SK-N-SH (cell line): ENCODE results near the gene CLSTN2. TPM values are rescaled to one million over a fixed set of nuclear protein-coding genes. Genes with fewer than 3 reads are reported as not detected.

ENCODE experiments used
- CTCF ChIA-PET: fragments of 300-600, 350-600 bp; formaldehyde crosslinking; extraction: SDS; loops from one replicate; lab custom pipeline; 2021; lab: Yijun Ruan, JAX
- POLR2A ChIA-PET: fragments of 350-600 bp; sonication (Branson Sonifier 250); formaldehyde crosslinking; extraction: SDS; loops from one replicate; lab custom pipeline; 2020; ENCODE audit warnings: antibody characterized with exemption, inconsistent platforms; lab: Yijun Ruan, JAX
- DNase-seq: peaks from one replicate; pipeline ENCODE4 v3.0.0; 2012
- H2AFZ ChIP-seq: fragments of 200-600 bp; sonication (generic); 2 replicates; pipeline ENCODE4 v1.8.1; 2016; ENCODE audit warnings: antibody characterized with exemption, mild to moderate bottlenecking, low read depth
- H3F3A ChIP-seq: fragments of 200-600 bp; sonication (generic); replicated peaks from 2 replicates; pipeline ENCODE3; 2016; ENCODE audit warnings: antibody characterized with exemption, mild to moderate bottlenecking; ENCODE audit not compliant: insufficient read depth
- H3K27ac ChIP-seq, 2 experiments: fragments of 200-500 bp in 1 of 2; fragments of 200-600 bp in 1 of 2; sonication (Bioruptor generic) in 1 of 2; sonication (generic), shearing (Covaris generic) in 1 of 2; 2 replicates each; pipeline versions ENCODE4 v1.5.1 to v1.6.1; 2014 to 2016; ENCODE audit warnings: low read depth in 2 of 2, inconsistent platforms in 1 of 2, low read length in 1 of 2, mild to moderate bottlenecking in 1 of 2, mixed read lengths in 1 of 2
- H3K27me3 ChIP-seq: fragments of 200-600 bp; sonication (generic), shearing (Covaris generic); 2 replicates; pipeline ENCODE4 v1.6.1; 2016; ENCODE audit warnings: mixed run types; ENCODE audit not compliant: insufficient read depth
- H3K36me3 ChIP-seq, 2 experiments: fragments of 200-500 bp in 1 of 2; fragments of 200-600 bp in 1 of 2; sonication (Bioruptor generic) in 1 of 2; sonication (generic) in 1 of 2; replicated peaks in 1 of 2; 2 replicates each; pipeline versions ENCODE3 to v1.5.1; 2014 to 2016; ENCODE audit warnings: low read length in 1 of 2, mild to moderate bottlenecking in 1 of 2; ENCODE audit not compliant: insufficient read depth in 2 of 2, control insufficient read depth in 1 of 2
- H3K4me1 ChIP-seq, 2 experiments: fragments of 200-500 bp in 1 of 2; fragments of 200-600 bp in 1 of 2; sonication (Bioruptor generic) in 1 of 2; sonication (generic), shearing (Covaris generic) in 1 of 2; 2 replicates each; pipeline versions ENCODE4 v1.5.1 to v1.6.1; 2014 to 2016; ENCODE audit warnings: low read depth in 1 of 2, low read length in 1 of 2, mixed run types in 1 of 2; ENCODE audit not compliant: insufficient read depth in 2 of 2, control insufficient read depth in 1 of 2
- H3K4me2 ChIP-seq: fragments of 200-600 bp; sonication (generic), shearing (Covaris generic); 2 replicates; pipeline ENCODE4 v1.6.1; 2017; ENCODE audit warnings: mixed run types
- H3K4me3 ChIP-seq, 2 experiments: fragments of 200-500 bp in 1 of 2; fragments of 200-600 bp in 1 of 2; sonication (Bioruptor generic) in 1 of 2; sonication (generic), shearing (Covaris generic) in 1 of 2; 2 replicates each; pipeline versions ENCODE4 v1.5.1 to v1.8.1; 2014 to 2016; ENCODE audit warnings: low read depth in 2 of 2, inconsistent platforms in 1 of 2, low read length in 1 of 2, mild to moderate bottlenecking in 1 of 2, mixed read lengths in 1 of 2, moderate library complexity in 1 of 2
- H3K79me2 ChIP-seq: fragments of 200-600 bp; sonication (generic); 2 replicates; pipeline ENCODE4 v1.8.1; 2017; ENCODE audit warnings: mild to moderate bottlenecking; ENCODE audit not compliant: insufficient read depth
- H3K9ac ChIP-seq: fragments of 200-600 bp; sonication (generic); 2 replicates; pipeline ENCODE4 v1.6.1; 2017; ENCODE audit warnings: mixed run types
- H3K9me2 ChIP-seq: fragments of 200-600 bp; sonication (generic); 2 replicates; pipeline ENCODE4 v1.6.1; 2017; ENCODE audit warnings: mixed run types
- H3K9me3 ChIP-seq: fragments of 200-600 bp; sonication (generic); 2 replicates; pipeline ENCODE4 v1.6.1; 2017; ENCODE audit warnings: mixed run types, mild to moderate bottlenecking, moderate library complexity
- H4K20me1 ChIP-seq: fragments of 200-600 bp; sonication (generic); 2 replicates; pipeline ENCODE4 v1.6.1; 2017; ENCODE audit warnings: mild to moderate bottlenecking, mixed run types; ENCODE audit not compliant: insufficient read depth
- CHD2 ChIP-seq: fragments of 150-350 bp; IDR thresholded peaks from 2 replicates; pipeline ENCODE4 v1.6.1; 2018; ENCODE audit warnings: low read length; ENCODE audit not compliant: partially characterized antibody
- CTCF ChIP-seq: fragments of 200-600 bp; sonication (generic); IDR thresholded peaks from 2 replicates; pipeline ENCODE4 v1.6.1; 2017; ENCODE audit warnings: antibody characterized with exemption, mild to moderate bottlenecking, moderate library complexity
- ELF1 ChIP-seq: IDR thresholded peaks from 2 replicates; pipeline ENCODE4 v1.4.0; 2012
- EP300 ChIP-seq, 2 experiments: IDR thresholded peaks; 2 replicates each; pipeline versions ENCODE4 v1.4.0 to v1.6.1; 2012; ENCODE audit warnings: borderline replicate concordance in 1 of 2, low read depth in 1 of 2, low read length in 1 of 2
- FOSL2 ChIP-seq: IDR thresholded peaks from 2 replicates; pipeline ENCODE4 v1.4.0; 2012; ENCODE audit warnings: low read depth, mild to moderate bottlenecking, moderate library complexity, borderline replicate concordance
- FOXJ3 ChIP-seq: sonication (generic); formaldehyde crosslinking; IDR thresholded peaks from 2 replicates; pipeline ENCODE4 v1.5.1; 2020; ENCODE audit warnings: mild to moderate bottlenecking, missing genetic modification reagents
- FOXM1 ChIP-seq: IDR thresholded peaks from 2 replicates; pipeline ENCODE4 v1.4.0; 2012; ENCODE audit warnings: low read depth, mild to moderate bottlenecking
- MAX ChIP-seq: IDR thresholded peaks from 2 replicates; pipeline ENCODE4 v1.4.0; 2012; ENCODE audit warnings: low read depth
- MXI1 ChIP-seq: IDR thresholded peaks from 2 replicates; pipeline ENCODE4 v1.6.1; 2012; ENCODE audit warnings: mild to moderate bottlenecking, low read depth, low read length, improper control_type of control experiment
- NFIC ChIP-seq: IDR thresholded peaks from 2 replicates; pipeline ENCODE4 v1.4.0; 2012; ENCODE audit warnings: borderline replicate concordance
- NRF1 ChIP-seq: IDR thresholded peaks from 2 replicates; pipeline ENCODE4 v1.6.1; 2012; ENCODE audit warnings: low read depth, mild to moderate bottlenecking, low read length
- PBX3 ChIP-seq: IDR thresholded peaks from 2 replicates; pipeline ENCODE4; 2012
- POLR2AphosphoS5 ChIP-seq: IDR thresholded peaks from 2 replicates; pipeline ENCODE4 v1.6.1; 2012; ENCODE audit warnings: low read depth, low read length
- RCOR1 ChIP-seq: fragments of 150-350 bp; IDR thresholded peaks from 2 replicates; pipeline ENCODE4 v1.6.1; 2017; ENCODE audit warnings: antibody characterized with exemption, low read length
- SIN3A ChIP-seq: IDR thresholded peaks from 2 replicates; pipeline ENCODE4 v1.6.1; 2012; ENCODE audit warnings: low read depth, mild to moderate bottlenecking, low read length, moderate library complexity, borderline replicate concordance
- SMC3 ChIP-seq: IDR thresholded peaks from 2 replicates; pipeline ENCODE4 v1.6.1; 2012; ENCODE audit warnings: low read depth, low read length, improper control_type of control experiment
- TAF1 ChIP-seq: IDR thresholded peaks from 2 replicates; pipeline ENCODE4 v1.6.1; 2012; ENCODE audit warnings: low read depth, mild to moderate bottlenecking, low read length, moderate library complexity, borderline replicate concordance
- USF1 ChIP-seq: IDR thresholded peaks from 2 replicates; pipeline ENCODE4 v1.4.0; 2012; ENCODE audit warnings: low read depth, borderline replicate concordance
- USF2 ChIP-seq: fragments of 150-350 bp; IDR thresholded peaks from 2 replicates; pipeline ENCODE4 v1.6.1; 2017; ENCODE audit warnings: antibody characterized with exemption, low read length, low read depth, borderline replicate concordance
- YY1 ChIP-seq: IDR thresholded peaks from 2 replicates; pipeline ENCODE4 v1.4.0; 2012; ENCODE audit warnings: low read depth, mild to moderate bottlenecking
- WGBS: methylation state at CpG from one replicate; pipeline ENCODE4 v1.1.6; 2017; ENCODE audit warnings: low lambda C conversion rate; 5-methylcytosine and 5-hydroxymethylcytosine counted together
- polyA plus RNA-seq, 3 experiments: library from polyadenylated mRNA; depleted of rRNA; stranded (reverse); fragments of >200 nt; gene quantifications; 2 replicates each; pipeline ENCODE4 v1.2.3, GENCODE V29; 2012

The CLSTN2 gene
- polyA plus RNA-seq, 1 of the 3 experiments (the other 2 are of a cell fraction) = 0.02 TPM

GRCh38 chr3:140577911-140578310 lies 642.9 kb downstream of the CLSTN2 start:
- Histone ChIP-seq H2AFZ (no peak overlapping the region), H3K36me3 (no peaks in the 10 kb centered on the region), H3K4me2 (no peak overlapping the region), H3K79me2 (no peaks in the 10 kb centered on the region), H3K4me1 (peaks cover 0 to 4% of the 10 kb centered on the region in 2 experiments; a peak in 1 of 4 replicates), H3K9me2 (no peaks in the 10 kb centered on the region), H3K27ac (no peak overlapping the region), H3K27me3 (no peaks in the 10 kb centered on the region), H4K20me1 (no peaks in the 10 kb centered on the region), H3K9me3 (no peaks in the 10 kb centered on the region), H3F3A (no peaks in the 10 kb centered on the region), H3K4me3 (no peak overlapping the region), H3K9ac (no peak overlapping the region)
- CTCF ChIA-PET = no interaction called here
- 13% methylated on average over 4 of the region's 4 CpGs for WGBS
- POLR2A ChIA-PET = no interaction called here
- no peak for DNase-seq
- TF ChIP-seq SMC3 (no peak), PBX3 (no peak), TAF1 (no peak), USF1 (no peak), USF2 (no peak), FOXJ3 (CRISPR knock-in tag) (no peak), SIN3A (no peak), NRF1 (no peak), EP300 (IDR thresholded peaks at IDR 0.05; ENCODE audit: borderline replicate concordance in 1 of 2, low read depth in 1 of 2, low read length in 1 of 2) (no peak), POLR2AphosphoS5 (no peak), FOXM1 (no peak), MXI1 (no peak), ELF1 (no peak), RCOR1 (no peak), CHD2 (no peak), MAX (no peak), YY1 (no peak), NFIC (no peak), FOSL2 (no peak), CTCF (no peak)
